Endodermal cell (in vitro differentiated cells): ENCODE results near the gene SLIT3. TPM values are rescaled to one million over a fixed set of nuclear protein-coding genes. Genes with fewer than 3 reads are reported as not detected.

Experiments used
- DNase-seq: peaks from one replicate; pipeline ENCODE4 v3.0.0-alpha.2; 2017
- H3K27ac ChIP-seq: 2 replicates; pipeline ENCODE4 v1.5.1; 2013; ENCODE audit warnings: mild to moderate bottlenecking, low read depth, low read length, moderate library complexity
- H3K27me3 ChIP-seq: 2 replicates; pipeline ENCODE4 v1.6.1; 2013; ENCODE audit warnings: mild to moderate bottlenecking, low read length, moderate library complexity; ENCODE audit not compliant: insufficient read depth, control insufficient read depth, poor library complexity, severe bottlenecking
- H3K36me3 ChIP-seq: 2 replicates; pipeline ENCODE4 v1.7.0; 2013; ENCODE audit warnings: mild to moderate bottlenecking, low read length, moderate library complexity; ENCODE audit not compliant: control insufficient read depth, insufficient read depth
- H3K4me1 ChIP-seq: one replicate; pipeline ENCODE4 v1.7.0; 2013; ENCODE audit warnings: low read length; ENCODE audit not compliant: control insufficient read depth, insufficient read depth
- H3K4me3 ChIP-seq: 2 replicates; pipeline ENCODE4 v1.5.1; 2013; ENCODE audit warnings: mild to moderate bottlenecking, low read length, moderate library complexity
- H3K9ac ChIP-seq: 2 replicates; pipeline ENCODE4 v1.6.1; 2013; ENCODE audit warnings: mild to moderate bottlenecking, low read length, moderate library complexity; ENCODE audit not compliant: poor library complexity, severe bottlenecking; ENCODE audit errors: extremely low read depth
- H3K9me3 ChIP-seq: 2 replicates; pipeline ENCODE4 v1.6.1; 2013; ENCODE audit warnings: mild to moderate bottlenecking, low read length, moderate library complexity; ENCODE audit not compliant: control insufficient read depth
- H3K27ac Mint-ChIP-seq: 2 replicates; pipeline ENCODE4 v1.8.0; 2020; ENCODE audit warnings: mixed read lengths
- H3K27me3 Mint-ChIP-seq: 2 replicates; pipeline ENCODE4 v1.8.0; 2021; ENCODE audit warnings: mild to moderate bottlenecking, mixed read lengths; ENCODE audit not compliant: insufficient read depth
- H3K36me3 Mint-ChIP-seq: 2 replicates; pipeline ENCODE4 v1.8.0; 2020; ENCODE audit warnings: low read depth, mixed read lengths
- H3K4me1 Mint-ChIP-seq: 2 replicates; pipeline ENCODE4 v1.8.0; 2020; ENCODE audit warnings: mixed read lengths
- H3K4me3 Mint-ChIP-seq: 2 replicates; pipeline ENCODE4 v1.8.0; 2020; ENCODE audit warnings: mild to moderate bottlenecking, moderate library complexity, mixed read lengths
- H3K9me3 Mint-ChIP-seq: 2 replicates; pipeline ENCODE4 v1.8.0; 2020; ENCODE audit warnings: mild to moderate bottlenecking, mixed read lengths
- WGBS, 2 experiments: methylation state at CpG; one replicate each; pipeline versions ENCODE4 v1.1.5 to v1.1.7; 2013; ENCODE audit warnings: missing lambda C conversion rate in 2 of 2, mixed read lengths in 1 of 2; ENCODE audit not compliant: insufficient coverage in 1 of 2, insufficient read length in 1 of 2; 5-methylcytosine and 5-hydroxymethylcytosine counted together
- total RNA-seq, 2 donors: library from RNA; stranded (reverse); fragmentation: NEBNext Ultra II Directional in 1 of 2; extraction: Animal tissue kit (Norgen Biotek cat#: 25700) in 1 of 2; gene quantifications; 2 replicates in 1 of 2; 3 replicates in 1 of 2; pipeline ENCODE4 v1.2.1, GENCODE V29; 2021
- TF ChIP-seq, protein P1 (sequence below): fragments of 200-600 bp; sonication (generic); conservative IDR thresholded peaks from 2 replicates; pipeline ENCODE4 v1.5.0; 2021; ENCODE audit warnings: antibody characterized with exemption, mild to moderate bottlenecking

Gene SLIT3
- total RNA-seq, 2 donors from 2014 or later, result 2.5 to 3.4 TPM

DNA sequence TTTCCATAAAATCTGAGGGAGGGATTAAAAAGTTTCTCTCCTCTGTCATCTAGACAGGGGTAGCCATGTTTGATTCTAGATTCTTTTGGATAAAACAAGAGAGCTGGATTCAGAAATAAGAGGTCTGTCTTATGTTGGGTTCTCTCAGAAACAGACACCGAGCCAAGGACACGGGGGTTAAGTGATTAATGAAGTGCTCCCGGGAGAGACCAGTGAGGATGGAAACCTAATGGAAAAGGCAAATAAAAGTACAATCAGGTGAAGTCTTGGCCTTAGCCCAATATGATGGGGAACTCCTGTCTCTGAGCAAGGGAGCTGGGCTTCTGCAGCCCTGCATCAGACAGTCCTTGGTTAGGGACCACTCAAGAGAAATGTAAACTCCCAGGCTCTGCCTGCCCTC is 413.0 kb downstream of the SLIT3 start:
- H3K36me3 ChIP-seq, result no peaks in the 10 kb centered on the region
- Mint-ChIP-seq H3K9me3 (no peaks in the 10 kb centered on the region), H3K27me3 (peaks cover 17% of the 10 kb centered on the region), H3K36me3 (no peaks in the 10 kb centered on the region), H3K4me1 (peaks cover 8% of the 10 kb centered on the region), H3K4me3 (no peak overlapping the region), H3K27ac (no peak overlapping the region)
- H3K27ac ChIP-seq, result no peak overlapping the region
- H3K9me3 ChIP-seq, result no peaks in the 10 kb centered on the region
- TF ChIP-seq, protein P1, sequence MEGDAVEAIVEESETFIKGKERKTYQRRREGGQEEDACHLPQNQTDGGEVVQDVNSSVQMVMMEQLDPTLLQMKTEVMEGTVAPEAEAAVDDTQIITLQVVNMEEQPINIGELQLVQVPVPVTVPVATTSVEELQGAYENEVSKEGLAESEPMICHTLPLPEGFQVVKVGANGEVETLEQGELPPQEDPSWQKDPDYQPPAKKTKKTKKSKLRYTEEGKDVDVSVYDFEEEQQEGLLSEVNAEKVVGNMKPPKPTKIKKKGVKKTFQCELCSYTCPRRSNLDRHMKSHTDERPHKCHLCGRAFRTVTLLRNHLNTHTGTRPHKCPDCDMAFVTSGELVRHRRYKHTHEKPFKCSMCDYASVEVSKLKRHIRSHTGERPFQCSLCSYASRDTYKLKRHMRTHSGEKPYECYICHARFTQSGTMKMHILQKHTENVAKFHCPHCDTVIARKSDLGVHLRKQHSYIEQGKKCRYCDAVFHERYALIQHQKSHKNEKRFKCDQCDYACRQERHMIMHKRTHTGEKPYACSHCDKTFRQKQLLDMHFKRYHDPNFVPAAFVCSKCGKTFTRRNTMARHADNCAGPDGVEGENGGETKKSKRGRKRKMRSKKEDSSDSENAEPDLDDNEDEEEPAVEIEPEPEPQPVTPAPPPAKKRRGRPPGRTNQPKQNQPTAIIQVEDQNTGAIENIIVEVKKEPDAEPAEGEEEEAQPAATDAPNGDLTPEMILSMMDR, result no peak
- H3K4me3 ChIP-seq, result no peak overlapping the region
- H3K27me3 ChIP-seq, result no peaks in the 10 kb centered on the region
- H3K9ac ChIP-seq, result no peak overlapping the region
- no peak for DNase-seq
- H3K4me1 ChIP-seq, result no peaks in the 10 kb centered on the region
- WGBS, 2 experiments, result 90 to 93% methylated on average over 3 of the region's 3 CpGs

DNA sequence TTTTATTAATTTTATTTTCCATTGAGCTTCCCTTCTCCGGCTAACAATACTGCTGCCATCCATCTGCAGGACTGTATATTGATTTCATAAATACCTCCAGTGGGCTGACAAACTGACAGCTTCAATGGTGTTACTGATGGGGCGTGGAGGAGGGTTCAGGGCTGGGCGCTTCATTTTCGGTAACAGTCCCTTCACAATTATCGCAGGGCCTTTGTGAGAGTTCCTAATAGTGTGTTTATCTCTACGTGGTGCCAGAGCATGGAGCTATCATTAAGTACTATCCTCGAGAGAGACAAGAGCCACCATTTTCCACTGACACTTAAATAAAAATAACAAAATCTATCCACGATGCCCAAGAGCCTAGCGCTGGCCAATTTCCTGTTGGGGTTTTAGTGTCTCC is 414.8 kb downstream of the SLIT3 start:
- no peak overlapping the region for H3K4me3 ChIP-seq
- Mint-ChIP-seq H3K36me3 (no peaks in the 10 kb centered on the region), H3K9me3 (no peaks in the 10 kb centered on the region), H3K4me3 (no peak overlapping the region), H3K27me3 (peaks cover 22% of the 10 kb centered on the region), H3K27ac (no peak overlapping the region), H3K4me1 (peaks cover 21% of the 10 kb centered on the region)
- WGBS, 2 experiments, result 72 to 79% methylated on average over 5 to 9 of the region's 9 CpGs
- TF ChIP-seq, protein P1, result no peak
- H3K27ac ChIP-seq, result peak overlapping the region; percentile 96
- H3K36me3 ChIP-seq, result no peaks in the 10 kb centered on the region
- no peaks in the 10 kb centered on the region for H3K9me3 ChIP-seq
- H3K27me3 ChIP-seq, result no peaks in the 10 kb centered on the region
- no peaks in the 10 kb centered on the region for H3K4me1 ChIP-seq
- no peak overlapping the region for H3K9ac ChIP-seq
- DNase-seq, result no peak

DNA sequence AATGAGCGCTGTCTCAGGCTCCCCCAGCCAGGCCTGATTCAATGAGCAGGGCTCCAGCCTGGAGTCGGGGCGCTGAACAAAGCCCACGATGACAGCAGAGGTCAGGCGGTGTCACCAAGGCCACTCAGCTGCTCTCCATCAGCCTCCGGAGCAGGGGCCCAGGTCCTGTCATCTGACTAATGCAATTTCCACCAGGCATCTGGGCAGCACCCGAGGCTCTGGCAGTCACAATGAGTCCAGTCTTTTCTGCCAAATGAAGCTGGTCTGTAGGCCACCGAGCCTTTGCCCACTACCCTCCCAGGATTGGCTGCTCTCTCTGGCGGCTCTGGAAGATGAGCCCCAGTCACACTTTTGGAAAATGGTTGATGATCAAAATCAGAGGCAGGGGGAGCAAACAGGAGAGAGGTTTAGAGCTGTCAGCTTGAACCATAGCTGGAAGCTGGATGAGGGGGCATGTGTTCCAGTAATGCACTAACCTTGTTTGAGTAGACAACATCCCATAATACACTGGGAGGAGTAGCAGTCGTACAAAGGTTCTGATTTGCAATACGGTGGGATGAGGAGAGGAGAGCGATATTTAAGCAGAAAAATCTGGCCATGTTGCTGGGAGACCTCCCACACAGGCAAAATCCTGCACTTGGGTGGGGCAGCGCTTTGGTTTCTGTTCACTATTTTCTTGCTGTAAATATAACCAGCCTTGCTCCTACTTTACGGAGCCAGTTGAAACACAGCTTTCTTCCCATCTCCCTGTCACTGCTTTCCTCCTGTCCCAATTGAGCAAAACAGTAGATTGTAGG is 415.4 kb downstream of the SLIT3 start:
- no peaks in the 10 kb centered on the region for H3K9me3 Mint-ChIP-seq
- no peak for DNase-seq
- no peak overlapping the region for H3K4me3 Mint-ChIP-seq
- Histone ChIP-seq H3K9me3 (no peaks in the 10 kb centered on the region), H3K36me3 (no peaks in the 10 kb centered on the region), H3K4me1 (no peaks in the 10 kb centered on the region), H3K9ac (no peak overlapping the region), H3K27me3 (no peaks in the 10 kb centered on the region), H3K27ac (peak overlapping the region; percentile 96), H3K4me3 (no peak overlapping the region)
- peaks cover 21% of the 10 kb centered on the region for H3K4me1 Mint-ChIP-seq
- H3K36me3 Mint-ChIP-seq, result no peaks in the 10 kb centered on the region
- TF ChIP-seq, protein P1, result no peak
- 61 to 89% methylated on average over 11 to 14 of the region's 14 CpGs for WGBS, 2 experiments
- H3K27ac Mint-ChIP-seq, result no peak overlapping the region
- H3K27me3 Mint-ChIP-seq, result peaks cover 25% of the 10 kb centered on the region
